K562 (cell line): ENCODE measurements around the gene COG7. TPM values are rescaled to one million over a fixed set of nuclear protein-coding genes. Genes with fewer than 3 reads are reported as not detected.
A peak's percentile ranks its signal among the peaks of the same experiment; 100 is the strongest.

Experiments
- ATAC-seq: fragments of 200-7000 bp; cut with Tn5 transposase; 3 replicates; pipeline ENCODE4 v1.9.1; 2020; ENCODE audit warnings: moderate library complexity
- BruUV-seq: library from RNA; stranded (reverse); fragments of 400-500 nt; replicated peaks from 2 replicates; lab custom pipeline; 2021; lab: Mats Ljungman, UMichigan
- CTCF ChIA-PET: fragments of 300-600 bp; formaldehyde crosslinking; extraction: SDS; loops from one replicate; lab custom pipeline; 2021; ENCODE audit warnings: low intra/inter-chr PET ratio; lab: Yijun Ruan, JAX
- POLR2A ChIA-PET: fragments of 300-600, 350-650 bp; sonication (Branson Sonifier 250); formaldehyde crosslinking; extraction: SDS; loops from one replicate; lab custom pipeline; 2021; ENCODE audit warnings: antibody characterized with exemption, inconsistent platforms; lab: Yijun Ruan, JAX
- DNase-seq, 4 experiments: peaks; one replicate each; pipeline versions ENCODE4 v3.0.0 to v3.0.0-alpha.2; 2011 to 2018; ENCODE audit warnings: low spot score in 3 of 4, mixed read lengths in 3 of 4; ENCODE audit errors: extremely low read depth in 1 of 4
- FAIRE-seq: peaks from 2 replicates; lab custom pipeline; 2011; peaks lifted over from hg19 to GRCh38; lab: Jason Lieb, UNC
- H2AFZ ChIP-seq: 2 replicates; pipeline ENCODE4 v1.6.0; 2011; ENCODE audit warnings: low read depth, low read length, control low read depth, inconsistent platforms
- H3K27ac ChIP-seq: fragments of 200-600 bp; 3 replicates; pipeline ENCODE4 v1.8.0; 2011; ENCODE audit warnings: low read depth, mild to moderate bottlenecking, control low read depth, inconsistent platforms, low read length, moderate library complexity, mixed read lengths; ENCODE audit errors: extremely low read depth
- H3K27me3 ChIP-seq, 2 experiments: fragments of 300-600 bp in 1 of 2; 2 replicates in 1 of 2; 3 replicates in 1 of 2; pipeline versions ENCODE4 v1.6.0 to v1.8.0; 2011; ENCODE audit warnings: inconsistent platforms in 2 of 2, low read length in 2 of 2, mild to moderate bottlenecking in 1 of 2, mixed read lengths in 1 of 2, moderate library complexity in 1 of 2; ENCODE audit not compliant: control insufficient read depth in 2 of 2, insufficient read depth in 2 of 2
- H3K36me3 ChIP-seq: fragments of 300-600 bp; 3 replicates; pipeline ENCODE4 v1.8.0; 2011; ENCODE audit warnings: mild to moderate bottlenecking, low read length, inconsistent platforms; ENCODE audit not compliant: control insufficient read depth, insufficient read depth
- H3K4me1 ChIP-seq, 2 experiments: fragments of 200-600 bp in 1 of 2; replicated peaks in 1 of 2; 2 replicates in 1 of 2; 3 replicates in 1 of 2; pipeline versions ENCODE4 v1.5.1 to v1.8.0; 2011; ENCODE audit warnings: inconsistent platforms in 2 of 2, low read length in 2 of 2, mild to moderate bottlenecking in 1 of 2, mixed read lengths in 1 of 2, moderate library complexity in 1 of 2; ENCODE audit not compliant: control insufficient read depth in 2 of 2, insufficient read depth in 2 of 2
- H3K4me2 ChIP-seq: 2 replicates; pipeline ENCODE4 v1.6.1; 2011; ENCODE audit warnings: low read length, control low read depth, inconsistent platforms, mixed read lengths; ENCODE audit not compliant: insufficient read depth
- H3K4me3 ChIP-seq: fragments of 200-600 bp; sonication (generic), shearing (Covaris generic); 2 replicates; pipeline ENCODE4 v1.5.1; 2016; ENCODE audit warnings: control low read depth, inconsistent platforms
- H3K79me2 ChIP-seq: fragments of 200-600 bp; 3 replicates; pipeline ENCODE4 v1.8.0; 2011; ENCODE audit warnings: low read length, inconsistent platforms; ENCODE audit not compliant: control insufficient read depth, insufficient read depth
- H3K9ac ChIP-seq, 2 experiments: 2 replicates each; pipeline versions ENCODE4 v1.6.0 to v1.6.1; 2011; ENCODE audit warnings: low read depth in 2 of 2, low read length in 2 of 2, control low read depth in 1 of 2, inconsistent platforms in 1 of 2, mild to moderate bottlenecking in 1 of 2, mixed read lengths in 1 of 2; ENCODE audit not compliant: insufficient read depth in 1 of 2
- H3K9me1 ChIP-seq: one replicate; pipeline ENCODE4 v1.6.0; 2011; ENCODE audit warnings: inconsistent platforms, mild to moderate bottlenecking, low read length, moderate library complexity; ENCODE audit not compliant: control insufficient read depth, insufficient read depth
- H3K9me3 ChIP-seq: replicated peaks from 2 replicates; pipeline ENCODE4 v1.5.1; 2011; ENCODE audit warnings: low read depth, low read length, inconsistent platforms; ENCODE audit not compliant: control insufficient read depth, insufficient read depth
- H4K20me1 ChIP-seq: replicated peaks from 2 replicates; pipeline ENCODE4 v1.6.1; 2011; ENCODE audit warnings: low read length, inconsistent platforms, mixed read lengths; ENCODE audit not compliant: control insufficient read depth, insufficient read depth
- ADNP ChIP-seq: fragments of 200-800 bp; sonication (Bioruptor generic); IDR thresholded peaks from 2 replicates; pipeline ENCODE4 v1.6.1; 2016; ENCODE audit warnings: missing genetic modification characterization, missing compliant biosample characterization
- CBFA2T2 ChIP-seq: fragments of 450-650 bp; conservative IDR thresholded peaks from 2 replicates; pipeline ENCODE4 v1.6.1; 2017; ENCODE audit warnings: mild to moderate bottlenecking
- PHTF2 ChIP-seq: fragments of 250-450 bp; sonication (Bioruptor Pico); IDR thresholded peaks from 2 replicates; pipeline ENCODE4 v1.5.0; 2021; ENCODE audit warnings: mild to moderate bottlenecking
- ZEB2 ChIP-seq: fragments of 450-650 bp; IDR thresholded peaks from 2 replicates; pipeline ENCODE4 v1.6.1; 2016
- ZNF384 ChIP-seq: IDR thresholded peaks from 2 replicates; pipeline ENCODE4 v1.6.1; 2012; ENCODE audit warnings: low read depth, low read length, improper control_type of control experiment
- ZNF512 ChIP-seq: IDR thresholded peaks from 2 replicates; pipeline ENCODE4 v1.6.1; 2016; ENCODE audit warnings: missing genetic modification characterization, missing compliant biosample characterization
- WGBS: fragments of 100-300 bp; shearing (Covaris generic); methylation state at CpG from one replicate; pipeline ENCODE4 v1.1.6; 2016; ENCODE audit warnings: low coverage, mixed read lengths; ENCODE audit not compliant: insufficient coverage; ENCODE audit errors: missing lambda C conversion rate; 5-methylcytosine and 5-hydroxymethylcytosine counted together
- in situ Hi-C: fragments of 300-500 bp; cut with MboI; formaldehyde crosslinking; loops from 4 replicates; pipeline ENCODE4 v1.15.0; 2018; ENCODE audit warnings: inconsistent platforms, mixed read lengths
- intact Hi-C: fragments of 100-400 bp; cut with micrococcal nuclease; formaldehyde crosslinking; loops from 2 replicates; pipeline ENCODE4 v1.14.2; 2022
- polyA plus RNA-seq, 8 experiments: library from polyadenylated mRNA; depleted of rRNA in 4 of 8; stranded (reverse) in 5 of 8; unstranded in 3 of 8; fragments of >200 nt; fragmentation: Nextera tagmentation in 2 of 8; fragmentation: Illumina TruSeq in 1 of 8; extraction: Ambion mirVana in 2 of 8; extraction: Trizol in 1 of 8; gene quantifications; 2 replicates each; pipeline versions ENCODE4 v1.2.1 to v1.2.3, GENCODE V29; 2011 to 2014; ENCODE audit warnings: inconsistent platforms in 1 of 8, missing spikeins in 1 of 8
- total RNA-seq, 7 experiments: library from RNA; depleted of rRNA in 6 of 7; stranded (reverse); fragments of >200 nt in 6 of 7; fragmentation: Illumina TruSeq in 2 of 7; extraction: Trizol in 2 of 7; gene quantifications; 2 replicates each; pipeline versions ENCODE4 v1.2.1 to v1.2.3, GENCODE V29; 2011 to 2021; ENCODE audit warnings: low replicate concordance in 1 of 7

COG7 gene
- total and polyA plus RNA-seq, 9 of the 15 experiments (the other 6 are each of a cell fraction or from before 2014, with no cell fraction given) = 3.8 to 17.6 (median 13.4) TPM

GRCh38 chr16:23452221-23452571 lies 793 bp downstream of the COG7 start:
- peaks cover 12 to 17% of the 10 kb centered on the region in 2 experiments; a peak in 3 of 5 replicates for H3K4me1 ChIP-seq
- in situ Hi-C loops = no loop called here
- ATAC-seq (peak; percentile 45), DNase-seq (no peak), FAIRE-seq (peak; percentile 70)
- H3K9me1 ChIP-seq = no peaks in the 10 kb centered on the region
- no peaks in the 10 kb centered on the region for H4K20me1 ChIP-seq
- H3K4me2 ChIP-seq = peak overlapping the region; percentile 95
- H3K4me3 ChIP-seq = peak overlapping the region; percentile 80
- peaks cover 4% of the 10 kb centered on the region; the same call in 1 of the 3 replicates for H3K36me3 ChIP-seq
- no TSS peak for BruUV-seq
- peak overlapping the region; percentile 99 for H2AFZ ChIP-seq
- peaks cover 29% of the 10 kb centered on the region for H3K79me2 ChIP-seq
- no peaks in the 10 kb centered on the region for H3K27me3 ChIP-seq
- 1% methylated on average over 10 of the region's 10 CpGs for WGBS
- H3K9me3 ChIP-seq = no peaks in the 10 kb centered on the region
- ChIA-PET POLR2A (interaction anchor here (1.1 to 2.0 kb wide), 5 partner anchors 12 to 105 kb away, joined by 3 to 8 read pairs (median 3); partner anchors contain the start of genes EARS2 and UBFD1), CTCF (no interaction called here)
- intact Hi-C loops = no loop called here
- peak overlapping the region; percentile 68 for H3K27ac ChIP-seq
- peak; percentile 62 for TF ChIP-seq ADNP
- TF ChIP-seq ZEB2 = no peak
- no peak for TF ChIP-seq CBFA2T2
- 0 out of 2 replicates have a peak, but pooled peaks have one; percentile 14 for TF ChIP-seq ZNF384
- no peak for TF ChIP-seq ZNF512 (tag)
- TF ChIP-seq PHTF2 = no peak
- peak overlapping the region; percentile 78 to 95 for H3K9ac ChIP-seq
